Stimulated activated CD8-positive, alpha-beta memory T cell treated with anti-CD3 and anti-CD28 coated beads, Interleukin-4, amount 100 ng/mL, for 4 hours (primary cell): ENCODE measurements around the gene DEFB119.
"Not testable (repeated sequence)": the region's sequence is repeated elsewhere in the genome, so short reads cannot be mapped to it uniquely, and the experiment has no call there.

Source experiments
- DNase-seq, 2 donors: peaks; one replicate each; pipeline ENCODE4 v3.0.0-alpha.2; 2020; ENCODE audit warnings: low read depth in 2 of 2, low spot score in 1 of 2

The DEFB119 gene, protein sequence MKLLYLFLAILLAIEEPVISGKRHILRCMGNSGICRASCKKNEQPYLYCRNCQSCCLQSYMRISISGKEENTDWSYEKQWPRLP

DNA sequence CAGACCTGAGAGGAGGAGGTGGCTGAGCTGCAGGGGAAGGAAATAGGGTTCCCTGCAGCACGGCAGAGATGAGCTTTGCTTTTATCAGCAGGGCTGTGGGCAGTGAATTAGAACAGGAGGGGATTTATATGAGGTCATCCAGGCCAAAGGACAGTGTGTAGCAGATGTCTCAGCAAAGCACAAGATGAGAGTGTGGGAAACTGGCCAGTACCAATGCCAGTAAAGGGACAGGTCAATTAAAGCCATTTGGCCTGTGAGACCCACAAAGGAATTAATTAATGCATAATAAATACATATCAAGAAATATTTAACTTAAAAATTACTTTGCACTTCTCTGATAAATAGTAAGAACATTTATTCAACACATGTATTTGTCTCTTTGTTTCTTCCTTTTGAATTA, at the start of gene DEFB119:
Gene DEFB119, minus strand, starts transcription at position 101 of the 400 bp plus-strand sequence. CDS start 107 bp downstream, outside the sequence.
- no peak for DNase-seq

DNA sequence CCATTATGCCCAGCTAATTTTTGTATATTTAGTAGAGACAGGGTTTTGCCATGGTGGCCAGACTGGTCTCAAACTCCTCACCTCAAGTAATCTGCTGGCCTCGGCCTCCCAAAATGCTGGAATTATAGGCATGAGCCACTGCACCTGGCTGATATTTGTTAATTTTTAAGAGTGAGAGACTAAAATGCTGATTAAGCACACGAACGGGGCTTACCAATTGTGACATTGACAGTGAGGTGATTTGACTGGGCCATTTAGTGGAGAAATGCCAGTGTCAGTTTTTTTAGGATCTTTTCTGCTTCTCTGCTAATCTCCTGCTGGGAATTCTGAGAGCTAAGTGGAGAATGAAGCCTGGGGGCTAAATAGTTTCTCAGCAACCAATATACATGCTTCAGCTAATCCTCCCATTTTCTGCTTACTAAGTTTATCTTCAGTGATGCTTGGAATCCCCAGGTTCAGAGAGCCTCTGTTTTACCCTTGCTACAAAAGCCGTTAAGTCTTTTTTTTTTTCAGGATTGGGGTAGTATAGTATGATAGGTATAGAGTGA, 40.3 kb upstream of the DEFB119 start:
- DNase-seq: no peak

DNA sequence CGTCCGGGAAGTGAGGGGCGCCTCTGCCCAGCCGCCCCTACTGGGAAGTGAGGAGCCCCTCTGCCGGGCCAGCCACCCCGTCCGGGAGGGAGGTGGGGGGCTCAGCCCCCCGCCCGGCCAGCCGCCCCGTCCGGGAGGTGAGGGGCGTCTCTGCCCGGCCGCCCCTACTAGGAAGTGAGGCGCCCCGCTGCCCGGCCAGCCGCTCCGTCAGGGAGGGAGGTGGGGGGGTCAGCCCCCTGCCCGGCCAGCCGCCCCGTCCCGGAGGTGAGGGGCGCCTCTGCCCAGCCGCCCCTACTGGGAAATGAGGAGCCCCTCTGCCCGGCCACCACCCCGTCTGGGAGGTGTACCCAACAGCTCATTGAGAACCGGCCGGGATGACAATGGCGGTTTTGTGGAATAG, 37.2 kb upstream of the DEFB119 start:
- not testable (repeated sequence) for DNase-seq

DNA sequence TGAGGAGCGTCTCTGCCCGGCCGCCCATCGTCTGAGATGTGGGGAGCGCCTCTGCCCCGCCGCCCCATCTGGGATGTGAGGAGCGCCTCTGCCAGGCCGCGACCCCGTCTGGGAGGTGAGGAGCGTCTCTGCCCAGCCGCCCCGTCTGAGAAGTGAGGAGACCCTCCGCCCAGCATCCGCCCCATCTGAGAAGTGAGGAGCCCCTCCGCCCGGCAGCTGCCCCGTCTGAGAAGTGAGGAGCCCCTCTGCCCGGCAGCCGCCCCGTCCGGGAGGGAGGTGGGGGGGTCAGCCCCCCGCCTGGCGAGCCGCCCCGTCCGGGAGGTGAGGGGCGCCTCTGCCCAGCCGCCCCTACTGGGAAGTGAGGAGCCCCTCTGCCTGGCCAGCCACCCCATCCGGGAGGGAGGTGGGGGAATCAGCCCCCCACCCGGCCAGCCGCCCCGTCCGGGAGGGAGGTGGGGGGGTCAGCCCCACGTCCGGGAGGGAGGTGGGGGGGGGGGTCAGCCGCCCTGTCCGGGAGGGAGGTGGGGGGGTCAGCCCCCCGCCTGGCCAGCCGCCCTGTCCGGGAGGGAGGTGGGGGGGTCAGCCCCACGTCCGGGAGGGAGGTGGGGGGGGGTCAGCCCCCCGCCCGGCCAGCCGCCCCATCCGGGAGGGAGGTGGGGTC, 36.6 kb upstream of the DEFB119 start:
- DNase-seq: not testable (repeated sequence)

DNA sequence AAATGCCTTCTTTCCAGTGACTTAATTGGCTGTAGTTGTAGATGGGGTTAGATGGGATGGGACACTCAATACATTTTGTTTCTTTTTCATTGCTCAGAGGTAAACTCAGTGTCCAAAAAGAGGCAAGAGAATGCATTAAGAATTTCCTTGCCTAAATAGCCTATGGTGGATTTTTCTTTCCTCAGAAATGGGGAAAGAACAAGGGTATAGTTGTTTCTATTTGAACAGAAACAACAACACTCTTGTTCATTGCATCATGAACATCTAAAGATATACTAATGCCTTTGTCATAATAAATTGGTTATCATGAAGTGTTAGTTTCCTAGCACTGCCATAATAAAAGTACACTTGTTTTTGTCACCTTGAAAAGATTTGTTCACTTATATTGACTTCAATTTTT, 35.4 kb upstream of the DEFB119 start:
- DNase-seq: no peak

DNA sequence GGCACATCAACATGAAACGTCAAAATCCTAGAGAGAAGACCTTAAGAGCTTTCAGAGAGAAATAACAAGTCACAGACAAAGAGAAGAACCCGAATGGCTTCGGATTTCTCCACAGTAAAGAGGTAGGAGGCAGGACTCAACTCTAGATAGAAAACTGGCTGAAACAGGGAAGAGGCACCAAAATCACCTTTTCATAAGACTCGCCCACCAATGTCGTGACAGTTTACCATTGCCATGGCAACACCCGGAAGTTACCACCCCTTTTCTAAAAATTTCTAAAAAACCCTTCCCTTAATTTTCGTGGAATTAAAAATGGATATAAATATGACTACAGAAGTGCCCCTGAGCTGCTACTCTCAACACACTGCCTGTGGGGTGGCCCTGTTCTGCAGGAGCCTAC, 27.9 kb upstream of the DEFB119 start:
- no peak for DNase-seq

DNA sequence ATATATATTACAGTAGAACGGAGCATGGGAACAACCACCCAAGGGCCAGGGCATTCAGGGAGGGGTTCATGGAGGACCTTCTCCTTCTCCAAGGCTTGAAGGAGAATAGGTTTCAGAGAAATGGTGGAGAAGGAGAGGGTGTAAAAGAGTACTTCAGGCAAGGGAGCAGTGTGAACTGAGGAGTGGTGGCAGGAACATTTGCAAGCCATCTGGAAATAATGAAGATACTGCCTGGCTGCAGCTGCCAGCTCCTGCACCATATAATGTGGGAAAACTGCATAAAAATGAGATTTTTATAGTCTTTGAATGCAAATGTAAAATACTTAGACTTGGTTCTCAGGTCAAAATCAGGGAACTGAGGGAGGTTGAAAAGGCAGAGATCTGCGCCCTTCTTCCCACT, 25.3 kb upstream of the DEFB119 start:
- no peak for DNase-seq

DNA sequence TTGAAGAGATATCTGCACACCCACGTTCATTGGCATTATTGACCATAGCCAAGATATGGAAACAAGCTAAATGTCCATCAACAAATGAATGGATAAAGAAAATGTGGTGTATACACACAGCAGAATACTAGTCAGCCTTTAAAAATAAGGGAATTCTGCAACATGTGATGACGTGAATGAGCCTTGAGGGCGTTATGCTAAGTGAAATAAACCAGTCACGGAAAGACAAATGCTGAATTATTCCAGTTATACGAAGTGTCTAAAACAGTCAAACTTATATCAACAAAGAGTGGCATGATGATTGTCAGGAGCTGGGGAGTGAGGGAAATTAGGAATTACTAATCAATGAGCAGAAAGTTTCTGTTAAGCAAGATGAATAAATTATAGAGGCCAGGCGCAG, 24.0 kb upstream of the DEFB119 start:
- DNase-seq: no peak

DNA sequence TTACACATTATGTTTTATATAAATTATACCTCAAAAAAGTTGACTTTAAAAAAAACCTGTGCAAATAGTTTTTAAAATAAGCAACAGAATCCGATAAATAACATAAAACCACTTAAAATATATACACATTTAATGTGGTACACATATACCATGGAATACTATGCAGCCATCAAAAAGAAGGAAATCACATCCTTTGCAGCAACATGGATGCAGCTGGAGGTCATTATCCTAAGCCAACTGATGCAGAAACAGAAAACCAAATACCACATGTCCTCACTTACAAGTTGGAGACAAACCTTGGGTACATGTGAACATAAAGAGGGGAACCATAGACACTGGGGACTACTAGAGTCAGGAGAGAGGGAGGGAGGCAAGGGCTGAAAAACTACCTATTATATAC, 19.6 kb upstream of the DEFB119 start:
- DNase-seq: no peak

DNA sequence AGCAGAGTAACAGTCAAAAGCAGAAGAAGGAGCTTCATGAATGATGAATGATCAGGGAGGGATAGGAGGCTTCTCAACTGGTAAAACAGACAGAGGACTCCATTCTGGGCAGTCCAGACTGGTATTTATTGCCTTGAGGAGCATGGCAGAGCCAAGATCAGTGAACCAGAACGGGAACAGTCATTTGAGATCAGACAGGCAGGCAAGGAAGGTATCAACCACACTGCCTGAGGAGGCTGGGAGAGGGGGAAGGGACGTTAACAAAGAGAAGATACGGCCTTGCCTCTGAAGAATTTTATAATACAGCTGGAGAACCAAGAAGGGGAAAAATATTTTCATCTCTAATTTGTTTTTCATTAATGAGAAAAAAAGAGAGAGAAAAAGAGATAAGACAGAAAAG, 15.7 kb upstream of the DEFB119 start, which contains the start of gene DEFB121:
Gene DEFB121, minus strand, starts transcription at position 101 of the 400 bp plus-strand sequence. Its CDS starts 63 bp downstream, at position 38.
- DNase-seq: no peak

DNA sequence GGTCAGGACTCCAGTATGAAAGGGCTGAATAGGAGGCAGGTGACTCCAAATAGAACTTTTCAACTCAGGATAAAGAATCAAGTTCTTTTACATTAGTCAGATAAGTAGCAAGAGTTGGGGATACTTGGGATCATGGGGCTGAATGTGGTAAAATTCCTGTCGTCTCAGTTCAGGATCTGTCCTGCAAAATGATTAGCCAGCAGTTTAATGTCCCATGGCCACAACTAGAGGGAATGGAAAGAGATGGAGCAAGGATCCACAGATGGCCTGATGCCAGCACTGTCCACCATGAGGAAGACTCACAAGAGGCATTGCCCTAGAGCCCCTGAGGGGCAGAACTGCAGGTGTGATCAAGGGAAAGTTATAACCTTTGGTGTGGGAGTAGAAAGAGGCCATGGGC, 13.5 kb upstream of the DEFB119 start:
- DNase-seq: no peak

DNA sequence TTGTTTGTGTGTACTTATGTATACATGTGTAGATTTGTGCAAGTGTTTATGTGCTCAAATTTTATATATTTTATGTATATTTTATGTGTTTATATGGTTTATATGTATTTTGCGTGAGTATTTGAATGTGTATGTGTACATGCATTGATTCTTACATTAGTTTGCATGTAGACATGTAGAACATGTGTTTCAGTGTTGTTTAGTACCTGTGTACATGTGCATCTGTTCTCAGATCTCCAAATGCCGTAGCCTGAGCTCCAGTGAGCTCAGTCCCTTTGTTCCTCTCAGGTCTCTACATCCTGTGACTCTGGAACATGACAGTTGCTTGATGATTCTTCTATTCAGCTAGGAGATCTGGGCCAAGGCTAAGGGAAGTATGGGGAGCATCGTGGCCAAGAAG, 4.5 kb upstream of the DEFB119 start:
- DNase-seq: no peak

DNA sequence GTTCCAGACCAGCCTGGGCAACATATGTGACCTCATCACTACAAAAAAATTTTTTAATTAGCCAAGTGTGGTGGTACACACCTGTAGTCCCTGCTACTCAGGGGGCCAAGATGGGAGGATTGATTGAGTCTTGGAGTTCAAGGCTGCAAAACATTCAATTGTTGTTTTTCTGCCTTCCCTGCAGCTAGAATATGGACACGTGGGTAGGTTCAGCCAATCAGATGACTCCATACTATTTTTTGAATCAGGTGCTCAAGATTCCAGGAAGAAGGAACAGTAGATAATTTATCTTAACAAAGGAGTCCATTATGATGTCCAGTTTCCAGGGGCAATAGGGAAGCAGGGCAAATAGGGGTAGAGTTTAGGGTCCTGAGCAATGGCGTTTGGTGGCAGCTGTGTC, 2.4 kb upstream of the DEFB119 start:
- no peak for DNase-seq

DNA sequence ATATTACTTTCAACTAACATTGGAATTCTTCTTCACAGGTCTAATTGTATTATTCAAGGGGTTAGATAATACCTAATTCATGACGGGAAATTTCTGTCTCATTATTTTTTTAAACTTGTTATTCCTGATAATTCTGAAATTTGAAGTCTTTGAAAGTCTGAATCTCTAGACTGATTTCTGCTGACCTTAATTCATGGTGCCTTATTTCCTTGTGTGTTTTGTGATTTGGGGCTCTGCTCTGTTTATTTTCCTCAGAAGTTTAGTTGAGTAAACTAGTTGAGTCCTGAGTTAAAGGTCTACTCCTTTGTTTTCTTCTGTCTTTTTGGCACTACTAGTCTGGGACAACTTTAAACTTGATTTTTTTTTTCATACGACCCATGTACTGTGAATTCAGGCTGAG, 16.0 kb downstream of the DEFB119 start:
- no peak for DNase-seq

DNA sequence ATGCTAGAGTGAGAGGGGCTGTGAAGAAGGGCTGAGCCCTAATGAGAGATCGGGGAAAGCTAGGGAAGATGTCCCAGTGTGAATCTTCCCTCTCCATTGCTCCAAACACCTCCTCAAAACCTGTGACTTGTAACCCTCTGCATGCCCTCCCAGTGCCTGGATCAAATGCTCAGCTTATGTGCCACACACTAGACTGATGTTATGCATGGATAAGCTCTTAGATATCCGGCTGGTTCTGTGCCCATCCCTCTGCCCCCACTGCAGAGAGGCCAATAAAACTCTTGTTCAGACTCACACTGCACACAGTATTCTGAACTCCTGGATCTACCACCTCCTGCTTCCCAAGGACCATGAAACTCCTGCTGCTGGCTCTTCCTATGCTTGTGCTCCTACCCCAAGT, 22.1 kb downstream of the DEFB119 start, which contains the start of gene DEFB118:
Gene DEFB118, plus strand, starts transcription at position 301 of the 400 bp plus-strand sequence. Its CDS starts 50 bp downstream, at position 351.
- DNase-seq: no peak

DNA sequence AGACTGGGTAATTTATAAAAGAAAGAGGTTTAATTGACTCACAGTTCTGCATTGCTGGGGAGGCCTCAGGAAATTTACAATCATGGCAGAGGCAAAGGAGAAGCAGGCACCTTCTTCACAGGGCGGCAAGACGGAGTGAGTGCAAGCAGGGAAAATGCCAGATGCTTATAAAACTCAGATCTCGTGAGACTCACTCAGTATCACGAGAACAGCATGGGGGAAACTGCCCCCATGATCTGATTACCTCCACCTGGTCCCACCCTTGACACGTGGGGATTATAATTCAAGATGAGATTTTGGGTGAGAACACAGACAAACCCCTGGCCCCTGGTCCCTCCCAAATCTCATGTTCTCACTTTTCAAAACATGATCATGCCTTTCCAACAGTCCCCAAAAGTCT, 26.1 kb downstream of the DEFB119 start:
- not testable (repeated sequence) for DNase-seq

DNA sequence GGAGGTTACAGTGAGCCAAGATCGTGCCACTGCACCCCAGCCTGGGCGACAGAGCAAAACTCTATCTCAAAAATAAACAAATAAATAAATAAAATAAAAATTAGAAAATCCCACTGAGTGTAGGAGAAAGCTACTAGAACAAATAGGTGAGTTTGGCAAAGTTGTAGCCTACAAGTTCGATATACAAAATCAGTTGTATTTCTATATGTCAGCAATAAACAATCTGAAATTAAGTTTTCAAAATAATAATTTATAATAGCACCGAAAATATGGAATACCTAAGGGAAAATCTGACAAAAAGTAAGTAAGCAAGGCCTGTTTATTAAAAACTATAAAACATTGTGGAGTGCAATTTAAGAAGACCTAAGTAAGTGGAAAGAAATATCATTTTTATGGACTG, 27.1 kb downstream of the DEFB119 start:
- no peak for DNase-seq

DNA sequence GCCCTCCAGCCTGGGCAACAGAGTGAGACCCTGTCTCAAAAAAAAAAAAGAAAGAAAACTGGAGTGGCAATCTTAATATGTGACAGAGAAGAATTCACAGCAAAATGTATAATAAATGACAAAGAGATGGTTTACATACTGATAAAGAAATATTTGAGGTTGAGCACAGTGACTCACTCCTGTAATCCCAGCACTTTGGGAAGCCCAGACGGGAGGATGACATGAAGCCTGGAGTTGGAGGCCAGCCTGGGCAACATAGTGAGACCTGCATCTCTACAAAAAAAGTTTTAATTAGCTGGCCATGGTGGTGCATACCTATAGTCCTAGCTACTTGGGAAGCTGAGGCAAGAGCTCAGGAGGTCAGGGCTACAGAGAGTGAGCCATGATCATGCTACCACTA, 34.4 kb downstream of the DEFB119 start:
- no peak for DNase-seq

DNA sequence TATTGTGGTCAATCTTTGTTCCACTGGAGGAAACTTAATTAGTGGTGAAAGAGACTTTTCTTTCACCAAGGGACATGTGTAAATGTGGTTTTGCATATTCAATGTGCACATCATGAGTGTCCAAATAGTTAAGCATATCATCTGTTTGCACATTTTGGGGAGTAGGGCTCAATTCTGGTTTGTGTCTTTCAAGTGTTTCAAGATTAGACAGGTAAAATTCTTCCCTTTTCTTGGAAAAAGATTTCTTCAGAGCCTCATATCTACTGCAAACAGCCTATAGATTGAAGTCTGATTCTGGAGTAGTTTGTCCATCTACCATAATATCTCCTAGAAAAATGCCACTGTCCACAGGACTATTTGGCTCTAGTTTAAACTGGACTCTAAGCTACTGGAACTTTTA, 48.9 kb downstream of the DEFB119 start:
- DNase-seq: no peak

DNA sequence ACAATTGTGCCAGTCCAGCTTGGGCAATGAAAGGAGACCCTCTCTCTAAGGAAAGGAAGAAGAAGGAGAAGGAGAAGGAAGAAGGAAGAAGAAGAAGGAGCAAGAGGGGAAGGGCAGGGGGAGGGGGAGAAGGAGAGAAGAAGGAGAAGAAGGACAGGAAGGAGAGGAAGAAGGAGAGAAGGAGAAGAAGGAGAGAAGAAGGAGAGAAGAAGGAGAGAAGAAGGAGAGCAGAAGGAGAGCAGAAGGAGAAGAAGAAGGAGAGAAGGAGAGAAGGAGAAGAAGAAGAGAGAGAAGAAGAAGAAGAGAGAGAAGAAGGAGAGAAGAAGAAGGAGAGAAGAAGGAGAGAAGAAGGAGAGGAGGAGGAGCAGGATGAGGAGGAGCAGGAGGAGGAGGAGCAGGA, 59.5 kb downstream of the DEFB119 start:
- DNase-seq: no peak
